RCC 7860 (cell line): Measurements from ENCODE around the gene LRRC23.

ENCODE experiments used
- DNase-seq: peaks from one replicate; pipeline ENCODE4 v3.0.0-alpha.2; 2015; ENCODE audit warnings: low spot score
- FAIRE-seq: peaks from 2 replicates; lab custom pipeline; 2012; peaks lifted over from hg19 to GRCh38; lab: Jason Lieb, UNC

LRRC23 gene

GRCh38 chr12:6942331-6942665, 37.7 kb downstream of the LRRC23 start:
- DNase-seq (no peak), FAIRE-seq (no peak)

DNA sequence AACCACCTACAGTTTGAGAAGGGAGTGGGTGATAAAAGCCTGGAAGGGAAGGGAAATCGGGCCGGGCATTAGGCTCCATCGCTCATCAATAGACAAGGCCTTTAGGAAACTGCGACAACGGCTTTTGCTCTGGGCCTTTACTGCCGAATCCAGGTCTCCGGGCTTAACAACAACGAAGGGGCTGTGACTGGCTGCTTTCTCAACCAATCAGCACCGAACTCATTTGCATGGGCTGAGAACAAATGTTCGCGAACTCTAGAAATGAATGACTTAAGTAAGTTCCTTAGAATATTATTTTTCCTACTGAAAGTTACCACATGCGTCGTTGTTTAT, 38.7 kb downstream of the LRRC23 start:
- FAIRE-seq, result peak; percentile 39
- DNase-seq, result peak; percentile 79

- FAIRE-seq, result peak; percentile 2
These were observed 39.2 kb downstream of the LRRC23 start, which contains the start of the genes C12orf57 and RNU7-1 for GRCh38 chr12:6943722-6944380. Gene C12orf57 (plus strand): TSS chr12:6944022. CDS start chr12:6944122, 100 bp downstream. Gene RNU7-1 (plus strand): TSS chr12:6943816.

GRCh38 chr12:6944381-6945186, 40.0 kb downstream of the LRRC23 start:
- FAIRE-seq, result peak; percentile 54
- DNase-seq, result peak; percentile 82

More at GRCh38 chr12:6943722-6944380, 39.2 kb downstream of the LRRC23 start, which contains the start of the genes C12orf57 and RNU7-1:
- peak; percentile 95 for DNase-seq

GRCh38 chr12:6945613-6946012, 41.0 kb downstream of the LRRC23 start:
- FAIRE-seq, result no peak
- DNase-seq, result no peak

GRCh38 chr12:6946033-6946919, 41.7 kb downstream of the LRRC23 start:
- FAIRE-seq (peak; percentile 81), DNase-seq (peak; percentile 90)

DNA sequence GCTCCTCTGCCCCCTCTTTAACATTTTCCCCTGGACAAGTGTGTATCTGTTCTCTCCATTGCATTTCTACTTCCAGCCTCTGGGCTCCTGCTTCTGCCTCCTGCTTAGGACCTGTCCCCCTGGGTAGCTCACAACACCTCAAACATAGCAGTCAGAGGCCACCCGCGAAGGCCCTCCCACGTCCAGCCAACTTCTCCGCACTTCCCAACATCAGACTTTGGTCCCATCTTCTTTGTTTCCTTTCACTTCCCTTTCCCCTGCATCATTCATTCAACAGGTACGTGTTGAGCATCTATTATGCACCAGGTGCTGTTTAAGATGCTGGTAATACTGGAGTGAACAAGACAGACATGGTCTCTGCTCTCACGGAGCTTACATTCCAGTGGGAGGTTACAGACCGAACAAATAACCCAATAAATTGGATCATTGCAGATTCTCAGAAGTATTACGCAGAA, 42.3 kb downstream of the LRRC23 start:
- DNase-seq (no peak), FAIRE-seq (no peak)

DNA sequence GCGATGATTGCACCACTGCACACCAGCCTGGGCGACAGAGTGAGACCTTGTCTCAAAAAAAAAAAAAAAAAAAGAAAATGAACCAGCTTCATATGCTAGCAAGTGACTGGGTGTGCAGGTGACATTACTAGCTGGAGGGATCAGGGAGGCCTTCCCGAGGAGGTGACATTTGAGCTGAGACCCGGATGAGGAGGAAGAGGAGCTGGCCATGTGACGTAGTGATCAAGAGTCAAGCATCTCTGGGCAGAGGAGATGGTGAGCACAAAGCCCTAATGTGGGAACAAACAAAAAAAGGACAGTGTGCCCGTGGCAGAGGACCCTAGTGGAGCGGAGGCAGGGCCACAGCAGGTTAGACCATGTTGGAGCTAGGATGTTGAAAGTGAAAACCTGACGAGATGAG, 43.0 kb downstream of the LRRC23 start:
- DNase-seq, result no peak
- no peak for FAIRE-seq

GRCh38 chr12:6948873-6949594, 44.4 kb downstream of the LRRC23 start:
- no peak for DNase-seq
- no peak for FAIRE-seq

DNA sequence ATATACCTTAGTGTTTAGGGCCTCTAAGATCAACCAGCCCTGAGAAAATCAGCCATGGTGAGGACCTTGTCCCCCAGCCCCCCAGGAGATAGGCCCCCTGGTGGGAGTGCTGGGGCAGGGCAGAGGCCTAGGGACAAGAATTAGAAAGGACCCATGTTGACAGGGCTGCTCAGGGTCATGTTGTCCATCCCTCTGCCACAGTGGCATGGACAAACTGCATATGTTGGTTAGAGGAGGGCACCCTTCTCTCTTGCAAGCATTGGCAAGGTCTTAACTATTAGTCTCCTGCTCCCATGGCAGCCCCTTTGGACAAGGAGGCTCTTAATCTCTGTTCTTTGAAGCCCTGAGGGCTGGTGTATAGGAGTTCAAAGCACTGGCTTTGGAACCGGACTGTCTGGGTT, 45.8 kb downstream of the LRRC23 start:
- FAIRE-seq (no peak), DNase-seq (no peak)

DNA sequence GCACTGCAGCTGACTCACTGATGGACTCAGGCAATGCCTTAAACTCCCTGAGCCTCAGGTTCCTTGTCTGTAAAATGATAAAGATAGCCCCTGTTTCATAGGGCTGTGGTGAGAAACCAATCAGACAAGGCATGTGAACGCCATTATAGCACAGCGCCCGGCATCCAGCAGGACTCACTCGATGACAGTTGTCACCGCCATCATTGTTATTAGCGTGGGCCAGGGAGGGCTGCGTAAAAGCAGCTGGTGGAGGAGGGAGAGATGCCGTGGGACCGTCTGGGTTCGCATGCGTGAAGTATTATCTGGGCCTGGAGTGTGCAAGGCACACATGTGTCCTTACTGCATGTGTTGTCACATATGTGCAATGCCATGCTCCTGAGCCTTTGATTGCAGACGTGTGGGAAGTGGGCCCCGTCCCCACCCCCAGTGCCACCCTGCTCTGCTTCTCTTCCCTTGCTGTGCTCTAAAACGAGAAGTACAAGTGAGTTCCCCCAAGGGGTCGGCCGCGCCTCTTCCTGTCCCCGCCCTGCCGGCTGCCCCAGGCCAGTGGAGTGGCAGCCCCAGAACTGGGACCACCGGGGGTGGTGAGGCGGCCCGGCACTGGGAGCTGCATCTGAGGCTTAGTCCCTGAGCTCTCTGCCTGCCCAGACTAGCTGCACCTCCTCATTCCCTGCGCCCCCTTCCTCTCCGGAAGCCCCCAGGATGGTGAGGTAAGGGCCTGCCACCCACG, 46.4 kb downstream of the LRRC23 start, which contains the start of gene PTPN6:
TSS of gene PTPN6 (plus strand) at position 546 of the 730 bp plus-strand sequence. CDS start at position 703, 157 bp downstream.
- FAIRE-seq (no peak), DNase-seq (no peak)

GRCh38 chr12:6951551-6952120, 47.0 kb downstream of the LRRC23 start:
- DNase-seq (no peak), FAIRE-seq (no peak)

DNA sequence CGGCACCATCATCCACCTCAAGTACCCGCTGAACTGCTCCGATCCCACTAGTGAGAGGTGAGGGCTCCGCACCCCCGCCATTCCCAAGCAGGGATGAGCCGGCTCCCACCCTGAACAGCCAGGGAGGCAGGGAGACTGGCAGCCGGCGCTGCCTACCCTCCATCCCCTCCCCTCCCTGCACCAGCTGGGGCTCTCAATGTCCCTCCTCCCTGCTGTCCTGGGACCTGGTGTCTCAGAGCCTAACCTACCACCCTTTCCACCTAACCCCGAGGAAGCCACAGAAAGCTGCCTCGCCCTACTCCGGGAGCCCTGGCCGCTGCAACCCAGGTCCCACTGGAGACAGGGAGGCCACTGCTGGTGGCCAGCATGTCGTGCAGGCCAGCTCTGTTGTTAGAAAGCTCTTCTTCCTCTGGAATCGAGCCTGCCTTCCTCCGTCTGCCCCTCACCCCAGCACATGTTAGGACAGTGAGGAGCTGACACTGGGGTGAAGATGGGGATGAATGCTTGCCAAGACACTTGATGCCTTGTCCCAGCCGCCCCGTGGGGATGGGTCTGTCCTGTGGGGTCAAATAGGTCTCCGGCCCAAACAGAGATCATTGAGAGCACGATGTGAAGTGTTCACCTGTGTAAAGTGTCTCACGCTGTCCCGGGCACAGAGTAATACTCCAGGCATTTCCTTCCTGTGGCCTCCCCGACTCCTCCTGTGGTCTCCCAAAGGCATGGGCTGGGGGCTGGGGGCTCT, 47.7 kb downstream of the LRRC23 start:
- FAIRE-seq (no peak), DNase-seq (no peak)

DNA sequence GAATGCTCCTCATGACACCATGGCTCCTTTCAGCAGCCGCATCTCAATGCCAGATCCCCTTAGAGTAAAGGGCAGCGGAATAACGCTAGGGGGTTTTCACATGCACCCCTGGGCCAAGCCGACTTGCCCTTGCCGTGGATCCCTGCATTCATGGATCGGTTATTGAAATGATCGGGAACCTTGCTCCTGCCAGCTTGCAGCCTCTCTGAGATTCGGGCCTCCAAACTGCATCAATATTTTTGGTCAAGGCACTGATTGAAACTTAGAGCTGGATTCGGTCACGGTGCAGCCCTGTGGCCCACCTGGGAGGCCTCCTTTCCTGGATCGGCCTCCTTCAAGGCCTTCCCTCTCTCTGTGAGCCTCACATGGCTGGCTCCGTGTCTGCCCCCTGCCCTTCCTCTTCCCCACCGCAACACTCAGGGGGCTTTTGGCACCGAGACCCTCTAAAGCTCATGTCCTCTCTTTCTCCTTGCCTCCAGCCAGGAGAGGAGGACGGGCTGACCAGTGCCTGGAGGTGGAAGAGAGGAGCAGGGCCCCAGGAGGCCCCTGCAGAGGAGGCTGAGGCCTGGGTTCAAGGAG, 48.3 kb downstream of the LRRC23 start:
- FAIRE-seq (no peak), DNase-seq (no peak)

DNA sequence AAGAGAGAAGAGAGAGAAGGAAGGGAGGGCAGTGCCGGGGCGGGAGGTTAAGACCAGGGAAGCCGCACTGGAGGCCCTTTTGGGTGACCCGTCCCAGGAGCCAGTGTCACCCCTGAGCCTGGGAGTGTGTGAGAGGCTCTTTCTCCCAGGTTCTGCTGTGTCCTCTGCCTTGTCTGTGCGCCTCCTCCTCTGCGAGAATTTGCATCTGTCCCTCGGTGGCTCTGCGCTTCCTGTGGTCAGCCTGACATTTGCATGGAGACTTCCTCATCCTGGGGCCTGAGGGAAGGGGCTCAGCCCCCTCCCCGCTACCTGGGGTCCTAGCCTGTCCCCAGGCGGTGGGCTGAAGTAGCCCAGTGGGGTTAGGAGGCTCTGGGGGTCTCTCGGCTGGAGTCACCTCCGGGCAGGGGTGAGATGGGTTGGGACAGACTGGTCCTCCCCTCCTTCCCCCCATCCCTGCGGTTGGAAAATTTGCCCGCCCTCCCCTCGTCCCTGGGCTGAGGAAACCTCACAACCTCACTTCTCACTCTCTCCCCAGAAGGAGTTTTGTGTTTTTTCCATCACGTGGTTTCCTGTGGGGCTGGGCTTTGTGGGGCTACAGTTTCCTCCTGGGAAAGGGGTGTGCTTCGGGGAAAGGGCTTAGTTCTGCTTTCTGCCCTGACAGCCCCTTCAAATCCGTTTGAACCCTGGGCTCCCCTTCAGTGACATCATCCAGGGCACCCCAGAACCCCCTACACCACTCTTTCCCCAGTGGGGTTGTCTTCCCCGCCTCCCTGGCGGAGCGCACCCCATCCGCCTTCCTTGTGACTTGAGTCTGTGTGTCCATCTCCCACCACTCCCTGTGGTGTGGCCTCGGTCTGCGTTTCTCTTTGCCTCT, 49.1 kb downstream of the LRRC23 start:
- DNase-seq (no peak), FAIRE-seq (no peak)

DNA sequence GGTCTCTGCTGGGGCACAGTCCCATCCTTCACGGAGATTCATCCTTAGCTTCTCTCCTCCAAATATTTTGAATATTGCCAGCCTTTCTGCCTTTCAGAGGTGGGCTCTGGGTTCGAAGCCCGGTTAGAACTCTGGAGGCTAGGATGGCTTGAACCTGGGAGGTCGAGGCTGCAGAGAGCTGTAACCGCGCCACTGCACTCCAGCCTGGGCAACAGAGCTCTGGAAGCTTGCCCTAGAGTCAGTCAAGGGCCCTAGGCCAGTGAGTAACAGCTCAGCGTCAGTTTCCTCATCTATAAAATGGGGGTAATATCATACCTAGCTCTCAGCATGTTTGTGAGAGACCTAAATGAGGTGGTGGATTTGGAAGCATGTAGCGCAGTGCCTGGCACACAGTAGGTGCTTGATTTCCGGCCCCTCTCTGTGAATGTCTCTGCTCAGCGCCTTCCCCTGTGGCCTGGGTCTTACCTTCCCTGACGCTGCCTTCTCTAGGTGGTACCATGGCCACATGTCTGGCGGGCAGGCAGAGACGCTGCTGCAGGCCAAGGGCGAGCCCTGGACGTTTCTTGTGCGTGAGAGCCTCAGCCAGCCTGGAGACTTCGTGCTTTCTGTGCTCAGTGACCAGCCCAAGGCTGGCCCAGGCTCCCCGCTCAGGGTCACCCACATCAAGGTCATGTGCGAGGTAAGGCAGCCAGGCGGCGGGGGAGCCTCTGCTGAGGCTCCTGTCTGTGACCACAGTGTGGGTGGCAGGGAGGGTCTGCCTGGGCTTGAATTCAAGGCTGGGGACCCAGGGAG, 49.9 kb downstream of the LRRC23 start:
- FAIRE-seq, result no peak

More for the DNA sequence above, 49.9 kb downstream of the LRRC23 start:
- no peak for DNase-seq
